Astrocyte (in vitro differentiated cells and primary cell): ENCODE results near the gene SORBS2. TPM values are rescaled to one million over a fixed set of nuclear protein-coding genes. Genes with fewer than 3 reads are reported as not detected.

ENCODE experiments used
- DNase-seq: peaks from one replicate; pipeline ENCODE4 v3.0.0-alpha.2; 2010; ENCODE audit warnings: low read depth
- FAIRE-seq: peaks from 2 replicates; lab custom pipeline; 2011; peaks lifted over from hg19 to GRCh38; lab: Jason Lieb, UNC
- H2AFZ ChIP-seq: 2 replicates; pipeline ENCODE4 v1.6.0; 2012; ENCODE audit warnings: low read depth, low read length, inconsistent platforms
- H3K27ac ChIP-seq: 2 replicates; pipeline ENCODE4 v1.5.1; 2011; ENCODE audit warnings: low read depth, low read length, inconsistent platforms
- H3K27me3 ChIP-seq: 2 replicates; pipeline ENCODE4 v1.6.0; 2011; ENCODE audit warnings: low read length, inconsistent platforms; ENCODE audit not compliant: insufficient read depth
- H3K36me3 ChIP-seq: 2 replicates; pipeline ENCODE4 v1.5.1; 2011; ENCODE audit warnings: low read length, inconsistent platforms; ENCODE audit not compliant: insufficient read depth
- H3K4me1 ChIP-seq: 2 replicates; pipeline ENCODE4 v1.5.1; 2011; ENCODE audit warnings: low read length, inconsistent platforms; ENCODE audit not compliant: insufficient read depth
- H3K4me2 ChIP-seq: 2 replicates; pipeline ENCODE4 v1.6.0; 2012; ENCODE audit warnings: low read length, inconsistent platforms
- H3K4me3 ChIP-seq: 2 replicates; pipeline ENCODE4 v1.5.1; 2011; ENCODE audit warnings: low read depth, mild to moderate bottlenecking, low read length, inconsistent platforms; ENCODE audit not compliant: insufficient read depth
- H3K79me2 ChIP-seq: 2 replicates; pipeline ENCODE4 v1.6.0; 2012; ENCODE audit warnings: mild to moderate bottlenecking, low read length, inconsistent platforms; ENCODE audit not compliant: insufficient read depth
- H3K9ac ChIP-seq: 2 replicates; pipeline ENCODE4 v1.6.0; 2012; ENCODE audit warnings: mild to moderate bottlenecking, low read length, inconsistent platforms
- H3K9me3 ChIP-seq: 2 replicates; pipeline ENCODE4 v1.5.1; 2012; ENCODE audit warnings: low read depth, mild to moderate bottlenecking, low read length, inconsistent platforms; ENCODE audit not compliant: insufficient read depth
- H4K20me1 ChIP-seq: 2 replicates; pipeline ENCODE4 v1.6.0; 2012; ENCODE audit warnings: low read length, inconsistent platforms; ENCODE audit not compliant: insufficient read depth
- H3K27ac Mint-ChIP-seq: one replicate; pipeline ENCODE4 v1.8.0; 2021; ENCODE audit warnings: mild to moderate bottlenecking, mixed read lengths; ENCODE audit not compliant: unreplicated experiment
- H3K27me3 Mint-ChIP-seq: one replicate; pipeline ENCODE4 v1.8.0; 2021; ENCODE audit warnings: low read depth, mixed read lengths; ENCODE audit not compliant: unreplicated experiment
- H3K36me3 Mint-ChIP-seq: one replicate; pipeline ENCODE4 v1.8.0; 2021; ENCODE audit warnings: low read depth, mixed read lengths; ENCODE audit not compliant: unreplicated experiment
- H3K4me1 Mint-ChIP-seq: one replicate; pipeline ENCODE4 v1.8.0; 2021; ENCODE audit warnings: low read depth, mixed read lengths; ENCODE audit not compliant: unreplicated experiment
- H3K4me3 Mint-ChIP-seq: one replicate; pipeline ENCODE4 v1.8.0; 2021; ENCODE audit warnings: mild to moderate bottlenecking, moderate library complexity, mixed read lengths; ENCODE audit not compliant: unreplicated experiment
- H3K9me3 Mint-ChIP-seq: one replicate; pipeline ENCODE4 v1.8.0; 2021; ENCODE audit warnings: mild to moderate bottlenecking, mixed read lengths; ENCODE audit not compliant: unreplicated experiment
- EZH2 ChIP-seq: IDR thresholded peaks from 2 replicates; pipeline ENCODE4 v1.6.1; 2012; ENCODE audit warnings: mild to moderate bottlenecking, low read length, inconsistent platforms; ENCODE audit not compliant: insufficient read depth
- total RNA-seq: library from RNA; stranded (reverse); gene quantifications from 2 replicates; pipeline ENCODE4 v1.2.1, GENCODE V29; 2021
- TF ChIP-seq, protein P1 (sequence below): IDR thresholded peaks from 2 replicates; pipeline ENCODE4 v1.5.1; 2011; ENCODE audit warnings: low read depth, mild to moderate bottlenecking, inconsistent platforms, low read length, moderate library complexity; ENCODE audit not compliant: insufficient read depth

Gene SORBS2
- total RNA-seq, 1 donor from 2014 or later, result 97.4 TPM

- Histone ChIP-seq H3K36me3 (no peaks in the 10 kb centered on the region), H3K4me3 (no peak overlapping the region), H3K27ac (no peak overlapping the region), H3K27me3 (no peaks in the 10 kb centered on the region), H4K20me1 (no peaks in the 10 kb centered on the region), H2AFZ (no peak overlapping the region), H3K79me2 (no peaks in the 10 kb centered on the region), H3K9me3 (no peaks in the 10 kb centered on the region), H3K4me2 (no peak overlapping the region), H3K4me1 (peaks cover 5% of the 10 kb centered on the region), H3K9ac (no peak overlapping the region)
- DNase-seq (no peak), FAIRE-seq (no peak)
- TF ChIP-seq, protein P1, sequence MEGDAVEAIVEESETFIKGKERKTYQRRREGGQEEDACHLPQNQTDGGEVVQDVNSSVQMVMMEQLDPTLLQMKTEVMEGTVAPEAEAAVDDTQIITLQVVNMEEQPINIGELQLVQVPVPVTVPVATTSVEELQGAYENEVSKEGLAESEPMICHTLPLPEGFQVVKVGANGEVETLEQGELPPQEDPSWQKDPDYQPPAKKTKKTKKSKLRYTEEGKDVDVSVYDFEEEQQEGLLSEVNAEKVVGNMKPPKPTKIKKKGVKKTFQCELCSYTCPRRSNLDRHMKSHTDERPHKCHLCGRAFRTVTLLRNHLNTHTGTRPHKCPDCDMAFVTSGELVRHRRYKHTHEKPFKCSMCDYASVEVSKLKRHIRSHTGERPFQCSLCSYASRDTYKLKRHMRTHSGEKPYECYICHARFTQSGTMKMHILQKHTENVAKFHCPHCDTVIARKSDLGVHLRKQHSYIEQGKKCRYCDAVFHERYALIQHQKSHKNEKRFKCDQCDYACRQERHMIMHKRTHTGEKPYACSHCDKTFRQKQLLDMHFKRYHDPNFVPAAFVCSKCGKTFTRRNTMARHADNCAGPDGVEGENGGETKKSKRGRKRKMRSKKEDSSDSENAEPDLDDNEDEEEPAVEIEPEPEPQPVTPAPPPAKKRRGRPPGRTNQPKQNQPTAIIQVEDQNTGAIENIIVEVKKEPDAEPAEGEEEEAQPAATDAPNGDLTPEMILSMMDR, result no peak
- no peak for TF ChIP-seq EZH2
- peak overlapping the region; percentile 90 for H3K27ac Mint-ChIP-seq
- peaks cover 24% of the 10 kb centered on the region for H3K36me3 Mint-ChIP-seq
- H3K4me3 Mint-ChIP-seq, result no peak overlapping the region
- peaks cover 29% of the 10 kb centered on the region for H3K4me1 Mint-ChIP-seq
- H3K27me3 Mint-ChIP-seq, result no peaks in the 10 kb centered on the region
- peaks cover 3% of the 10 kb centered on the region for H3K9me3 Mint-ChIP-seq
Measured at GRCh38 chr4:185728893-185729292, 83.1 kb downstream of the SORBS2 start.

- H3K27ac Mint-ChIP-seq, result peak overlapping the region; percentile 30
- FAIRE-seq, result no peak
Measured at GRCh38 chr4:185726931-185727330, 85.1 kb downstream of the SORBS2 start.

GRCh38 chr4:185723631-185724260, 88.2 kb downstream of the SORBS2 start:
- peaks cover 21% of the 10 kb centered on the region for H3K4me1 Mint-ChIP-seq
- H3K79me2 ChIP-seq, result no peaks in the 10 kb centered on the region
- FAIRE-seq, result no peak

More at GRCh38 chr4:185726931-185727330, 85.1 kb downstream of the SORBS2 start:
- no peaks in the 10 kb centered on the region for H3K27me3 ChIP-seq
- H3K9ac ChIP-seq, result no peak overlapping the region
- no peak overlapping the region for H3K4me2 ChIP-seq
- H3K9me3 Mint-ChIP-seq, result no peaks in the 10 kb centered on the region
- no peaks in the 10 kb centered on the region for H3K79me2 ChIP-seq
- peaks cover 32% of the 10 kb centered on the region for H3K4me1 Mint-ChIP-seq
- no peak overlapping the region for H3K27ac ChIP-seq
- H2AFZ ChIP-seq, result no peak overlapping the region
- H3K36me3 ChIP-seq, result no peaks in the 10 kb centered on the region
- no peaks in the 10 kb centered on the region for H4K20me1 ChIP-seq
- TF ChIP-seq EZH2, result no peak
- TF ChIP-seq, protein P1, result no peak
- H3K4me3 ChIP-seq, result no peak overlapping the region
- no peak for DNase-seq
- peaks cover 5% of the 10 kb centered on the region for H3K4me1 ChIP-seq
- H3K27me3 Mint-ChIP-seq, result no peaks in the 10 kb centered on the region
- H3K4me3 Mint-ChIP-seq, result no peak overlapping the region
- H3K9me3 ChIP-seq, result no peaks in the 10 kb centered on the region
- peaks cover 6% of the 10 kb centered on the region for H3K36me3 Mint-ChIP-seq

More at GRCh38 chr4:185723631-185724260, 88.2 kb downstream of the SORBS2 start:
- no peaks in the 10 kb centered on the region for H3K9me3 Mint-ChIP-seq
- Histone ChIP-seq H3K9ac (no peak overlapping the region), H3K9me3 (no peaks in the 10 kb centered on the region), H3K4me2 (no peak overlapping the region), H2AFZ (no peak overlapping the region), H3K27me3 (no peaks in the 10 kb centered on the region), H3K36me3 (no peaks in the 10 kb centered on the region), H3K4me1 (no peaks in the 10 kb centered on the region), H3K4me3 (no peak overlapping the region), H4K20me1 (no peaks in the 10 kb centered on the region), H3K27ac (no peak overlapping the region)
- no peak overlapping the region for H3K4me3 Mint-ChIP-seq
- no peak overlapping the region for H3K27ac Mint-ChIP-seq
- no peaks in the 10 kb centered on the region for H3K27me3 Mint-ChIP-seq
- DNase-seq, result no peak
- H3K36me3 Mint-ChIP-seq, result peaks cover 5% of the 10 kb centered on the region
- TF ChIP-seq, protein P1, result no peak
- TF ChIP-seq EZH2, result no peak
